ENCODE data around the gene EEFSEC.

EEFSEC gene

GRCh38 chr3:128420289-128420688 is 267.0 kb downstream of the EEFSEC start:
- Histone ChIP-seq H4K20me1 (ENCODE audit: insufficient read depth, low read length) (no peaks in the 10 kb centered on the region), H3K27me3 (replicated peaks; ENCODE audit: insufficient read depth, low read length) (no peaks in the 10 kb centered on the region), H2AFZ (ENCODE audit: low read length) (no peak overlapping the region), H3K9me2 (replicated peaks; ENCODE audit: insufficient read depth, low read length) (no peaks in the 10 kb centered on the region), H3K9ac (ENCODE audit: low read length) (no peak overlapping the region), H3K4me1 (ENCODE audit: low read length) (no peaks in the 10 kb centered on the region), H3K4me3 (ENCODE audit: low read length) (no peak overlapping the region), H3K27ac (ENCODE audit: low read length) (no peak overlapping the region), H3K79me2 (ENCODE audit: low read length) (no peaks in the 10 kb centered on the region), H3K36me3 (replicated peaks; ENCODE audit: insufficient read depth, low read length) (no peaks in the 10 kb centered on the region), H3F3A (ENCODE audit: insufficient read depth, low read length) (no peaks in the 10 kb centered on the region), H3K9me3 (replicated peaks; ENCODE audit: insufficient read depth, low read length) (no peaks in the 10 kb centered on the region), H3K4me2 (ENCODE audit: low read depth, low read length) (no peak overlapping the region)
- TF ChIP-seq EZH2 (optimal IDR thresholded peaks at IDR 0.05; ENCODE audit: low read depth, low read length): no peak
- no peak for TF ChIP-seq EZH2phosphoT487 (IDR thresholded peaks at IDR 0.05; ENCODE audit: low read length)
- TF ChIP-seq, protein P1, sequence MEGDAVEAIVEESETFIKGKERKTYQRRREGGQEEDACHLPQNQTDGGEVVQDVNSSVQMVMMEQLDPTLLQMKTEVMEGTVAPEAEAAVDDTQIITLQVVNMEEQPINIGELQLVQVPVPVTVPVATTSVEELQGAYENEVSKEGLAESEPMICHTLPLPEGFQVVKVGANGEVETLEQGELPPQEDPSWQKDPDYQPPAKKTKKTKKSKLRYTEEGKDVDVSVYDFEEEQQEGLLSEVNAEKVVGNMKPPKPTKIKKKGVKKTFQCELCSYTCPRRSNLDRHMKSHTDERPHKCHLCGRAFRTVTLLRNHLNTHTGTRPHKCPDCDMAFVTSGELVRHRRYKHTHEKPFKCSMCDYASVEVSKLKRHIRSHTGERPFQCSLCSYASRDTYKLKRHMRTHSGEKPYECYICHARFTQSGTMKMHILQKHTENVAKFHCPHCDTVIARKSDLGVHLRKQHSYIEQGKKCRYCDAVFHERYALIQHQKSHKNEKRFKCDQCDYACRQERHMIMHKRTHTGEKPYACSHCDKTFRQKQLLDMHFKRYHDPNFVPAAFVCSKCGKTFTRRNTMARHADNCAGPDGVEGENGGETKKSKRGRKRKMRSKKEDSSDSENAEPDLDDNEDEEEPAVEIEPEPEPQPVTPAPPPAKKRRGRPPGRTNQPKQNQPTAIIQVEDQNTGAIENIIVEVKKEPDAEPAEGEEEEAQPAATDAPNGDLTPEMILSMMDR (IDR thresholded peaks at IDR 0.05; ENCODE audit: low read length): no peak
- no peak for DNase-seq

DNA sequence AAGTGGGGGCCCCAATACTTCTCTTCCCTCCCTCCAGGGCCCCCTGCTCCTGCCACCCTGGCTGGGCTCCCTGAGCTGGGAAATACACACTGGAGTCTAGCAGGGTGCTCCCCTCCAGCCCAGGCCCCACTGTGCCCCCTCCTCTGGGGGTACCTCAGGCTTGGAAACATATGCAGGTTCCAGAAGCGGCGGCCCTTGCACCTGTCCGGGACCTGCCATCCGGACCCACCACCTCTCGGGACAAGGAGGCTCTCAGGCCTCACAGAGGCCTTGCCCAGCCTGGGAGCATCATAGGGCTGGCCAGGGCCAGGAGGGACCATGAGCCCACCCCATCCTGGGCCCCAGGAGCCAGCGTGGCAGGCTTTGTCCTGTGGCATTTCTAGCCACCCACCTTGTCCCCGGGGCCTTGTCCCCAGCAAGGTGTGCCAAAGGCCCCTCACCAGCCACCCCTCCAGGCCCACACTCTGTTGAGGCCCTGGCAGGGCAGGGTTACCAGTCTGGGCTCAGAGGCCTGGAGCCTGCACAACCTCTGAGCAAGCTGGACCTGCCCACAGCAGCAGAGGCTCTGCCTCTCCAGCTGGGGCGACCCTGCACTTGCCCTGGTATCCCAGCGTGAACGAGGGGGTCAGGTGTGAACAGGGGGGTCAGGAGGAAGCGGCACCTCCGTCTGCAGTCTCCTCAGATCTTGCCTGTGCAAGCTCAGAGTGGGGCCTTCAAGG is 267.6 kb downstream of the EEFSEC start:
- Histone ChIP-seq H3K4me1 (ENCODE audit: low read length) (no peaks in the 10 kb centered on the region), H3F3A (ENCODE audit: insufficient read depth, low read length) (no peaks in the 10 kb centered on the region), H3K27me3 (replicated peaks; ENCODE audit: insufficient read depth, low read length) (no peaks in the 10 kb centered on the region), H4K20me1 (ENCODE audit: insufficient read depth, low read length) (no peaks in the 10 kb centered on the region), H3K79me2 (ENCODE audit: low read length) (no peaks in the 10 kb centered on the region), H3K9ac (ENCODE audit: low read length) (no peak overlapping the region), H3K4me2 (ENCODE audit: low read depth, low read length) (no peak overlapping the region), H2AFZ (ENCODE audit: low read length) (no peak overlapping the region), H3K9me3 (replicated peaks; ENCODE audit: insufficient read depth, low read length) (no peaks in the 10 kb centered on the region), H3K27ac (ENCODE audit: low read length) (no peak overlapping the region), H3K9me2 (replicated peaks; ENCODE audit: insufficient read depth, low read length) (no peaks in the 10 kb centered on the region), H3K36me3 (replicated peaks; ENCODE audit: insufficient read depth, low read length) (no peaks in the 10 kb centered on the region), H3K4me3 (ENCODE audit: low read length) (no peak overlapping the region)
- TF ChIP-seq EZH2phosphoT487 (IDR thresholded peaks at IDR 0.05; ENCODE audit: low read length) (no peak), EZH2 (optimal IDR thresholded peaks at IDR 0.05; ENCODE audit: low read depth, low read length) (no peak)
- TF ChIP-seq, protein P1 (IDR thresholded peaks at IDR 0.05; ENCODE audit: low read length): no peak
- DNase-seq: no peak

DNA sequence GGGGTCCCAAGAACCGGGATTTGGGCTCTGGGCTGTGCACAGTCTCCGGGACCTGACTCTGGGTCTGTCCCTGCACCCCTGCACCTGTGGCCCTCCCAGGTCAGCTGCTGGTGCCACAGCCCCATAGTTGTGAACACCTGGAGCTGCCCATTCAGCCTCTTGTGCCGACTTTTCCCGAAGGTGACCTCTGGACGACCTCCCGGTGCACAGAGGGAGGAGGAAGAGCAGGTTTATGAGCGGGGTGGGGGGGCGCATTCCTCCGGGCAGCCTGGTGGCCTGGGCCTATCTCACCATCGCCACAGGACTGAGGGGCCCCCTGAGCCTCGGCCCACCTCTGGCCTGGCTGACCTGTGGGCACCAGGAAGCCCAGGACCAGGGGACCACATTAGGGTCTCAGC is 268.2 kb downstream of the EEFSEC start:
- Histone ChIP-seq H4K20me1 (ENCODE audit: insufficient read depth, low read length) (no peaks in the 10 kb centered on the region), H3K9me3 (replicated peaks; ENCODE audit: insufficient read depth, low read length) (no peaks in the 10 kb centered on the region), H2AFZ (ENCODE audit: low read length) (no peak overlapping the region), H3F3A (ENCODE audit: insufficient read depth, low read length) (no peaks in the 10 kb centered on the region), H3K27me3 (replicated peaks; ENCODE audit: insufficient read depth, low read length) (no peaks in the 10 kb centered on the region), H3K4me2 (ENCODE audit: low read depth, low read length) (no peak overlapping the region), H3K4me3 (ENCODE audit: low read length) (no peak overlapping the region), H3K79me2 (ENCODE audit: low read length) (no peaks in the 10 kb centered on the region), H3K9me2 (replicated peaks; ENCODE audit: insufficient read depth, low read length) (no peaks in the 10 kb centered on the region), H3K9ac (ENCODE audit: low read length) (no peak overlapping the region), H3K4me1 (ENCODE audit: low read length) (no peaks in the 10 kb centered on the region), H3K36me3 (replicated peaks; ENCODE audit: insufficient read depth, low read length) (no peaks in the 10 kb centered on the region), H3K27ac (ENCODE audit: low read length) (no peak overlapping the region)
- no peak for TF ChIP-seq EZH2 (optimal IDR thresholded peaks at IDR 0.05; ENCODE audit: low read depth, low read length)
- TF ChIP-seq, protein P1 (IDR thresholded peaks at IDR 0.05; ENCODE audit: low read length): no peak
- TF ChIP-seq EZH2phosphoT487 (IDR thresholded peaks at IDR 0.05; ENCODE audit: low read length): no peak
- no peak for DNase-seq

Measured in MM.1S (cell line).